GM19023 (cell line): ENCODE results near the gene NRF1.
"Not testable (repeated sequence)": the region's sequence is repeated elsewhere in the genome, so short reads cannot be mapped to it uniquely, and the experiment has no call there.

Source experiments
- ATAC-seq: cut with Tn5 transposase; IDR thresholded peaks from one replicate; pipeline ENCODE4 v1.9.1; 2021; ENCODE audit warnings: mild to moderate bottlenecking, moderate library complexity; ENCODE audit not compliant: unreplicated experiment

The NRF1 gene

DNA sequence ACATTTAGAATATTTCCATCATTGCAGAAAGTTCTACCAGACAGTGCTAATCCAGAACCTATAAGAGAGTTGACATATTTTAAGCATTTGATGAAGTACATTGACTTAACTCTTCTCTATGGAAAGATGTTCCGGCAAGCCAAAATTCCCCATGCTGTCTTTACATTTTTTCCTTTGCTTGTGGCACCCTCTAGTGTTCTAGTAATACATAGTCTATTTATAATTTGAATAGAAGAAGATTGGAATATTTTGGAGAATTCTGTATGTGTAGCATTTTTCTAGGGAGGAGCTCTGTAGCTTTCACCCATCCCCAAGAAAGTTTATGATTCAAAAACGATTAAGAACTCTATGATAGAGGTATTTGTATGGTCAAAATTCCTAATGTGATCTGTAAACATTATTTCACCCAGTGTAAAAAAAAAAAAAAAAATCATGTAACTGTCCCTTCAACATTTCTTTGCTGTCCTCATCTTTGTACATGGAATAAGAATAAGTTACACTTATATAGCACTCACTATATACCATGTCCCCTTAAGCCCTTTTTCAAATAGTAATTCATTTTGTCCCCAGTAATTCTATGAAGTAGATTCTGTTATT, 33.2 kb downstream of the NRF1 start:
- no peak for ATAC-seq

DNA sequence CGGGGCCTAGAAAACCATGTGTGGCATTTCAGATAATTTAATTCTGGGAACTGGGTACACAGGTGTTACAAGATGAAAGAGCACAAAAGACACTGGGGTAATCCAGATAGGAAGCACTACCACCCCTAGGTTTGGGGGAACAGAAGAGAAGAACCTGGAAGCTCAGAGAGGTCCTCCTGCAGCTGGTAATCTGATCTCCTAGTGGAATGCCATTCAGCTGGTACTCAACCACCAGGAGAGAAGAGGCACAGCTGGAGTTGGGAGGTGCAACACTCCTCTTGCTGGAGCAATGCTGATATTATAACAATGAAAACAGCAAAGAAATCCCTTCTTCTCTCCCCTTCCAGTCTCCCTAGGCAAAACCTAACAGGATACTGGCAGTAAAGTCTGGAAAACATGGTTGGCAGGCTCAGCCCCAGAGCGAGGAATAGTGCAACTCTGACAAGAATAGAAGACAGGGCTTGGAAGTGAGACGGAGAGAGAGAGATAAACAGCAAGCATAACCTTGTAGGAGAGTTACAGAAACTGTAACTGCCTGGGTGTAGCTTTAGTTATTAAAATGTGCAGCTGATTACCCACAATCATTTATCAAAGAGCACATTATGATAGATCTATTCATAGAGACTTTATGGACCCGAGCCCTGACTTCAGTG, 35.0 kb downstream of the NRF1 start:
- ATAC-seq, result no peak

DNA sequence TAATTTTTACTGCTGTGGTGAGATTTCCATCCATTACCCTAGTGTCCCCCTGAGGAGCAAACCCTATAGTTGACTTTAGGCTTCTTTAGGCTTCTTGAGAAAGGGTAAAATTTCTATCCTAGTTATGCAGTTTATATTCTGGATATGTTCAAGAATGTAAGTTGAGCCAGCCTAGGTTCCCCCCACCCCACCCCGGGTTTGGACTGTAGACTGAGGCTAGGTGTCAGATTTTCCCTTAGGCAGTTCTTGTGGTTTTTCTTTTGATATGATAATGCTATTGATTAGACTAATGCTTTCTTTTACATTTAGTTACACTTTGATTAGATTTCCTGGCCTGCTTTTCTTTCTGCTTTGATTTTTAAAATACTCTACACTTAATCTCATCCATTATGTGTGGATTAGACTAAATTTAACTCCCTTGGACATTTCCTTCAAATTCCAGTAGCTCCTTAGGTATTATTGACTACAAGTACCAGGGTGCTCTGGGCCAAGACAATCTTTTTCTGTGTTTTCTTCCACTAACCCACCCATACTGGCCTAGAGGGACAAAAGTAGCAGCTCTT, 37.7 kb downstream of the NRF1 start:
- no peak for ATAC-seq

GRCh38 chr7:129650056-129650758, 38.7 kb downstream of the NRF1 start:
- no peak for ATAC-seq

DNA sequence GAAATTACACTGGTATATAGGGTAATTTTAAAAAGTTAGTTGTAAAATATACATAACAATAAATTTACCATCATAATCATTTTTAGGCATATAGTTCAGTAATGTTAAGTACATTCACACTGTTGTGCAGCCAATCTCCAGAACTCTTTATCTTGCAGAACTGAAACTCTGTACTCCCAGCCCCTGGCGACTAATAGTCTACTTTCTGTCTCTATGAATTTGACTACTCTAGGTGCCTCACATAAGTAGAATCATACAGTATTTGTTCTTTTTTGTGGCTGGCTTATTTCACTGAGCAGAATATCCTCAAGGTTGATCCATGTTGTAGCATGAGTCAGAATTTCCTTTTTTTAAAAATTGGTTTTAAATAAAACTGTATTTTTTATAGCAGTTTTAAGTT, 41.4 kb downstream of the NRF1 start:
- no peak for ATAC-seq

DNA sequence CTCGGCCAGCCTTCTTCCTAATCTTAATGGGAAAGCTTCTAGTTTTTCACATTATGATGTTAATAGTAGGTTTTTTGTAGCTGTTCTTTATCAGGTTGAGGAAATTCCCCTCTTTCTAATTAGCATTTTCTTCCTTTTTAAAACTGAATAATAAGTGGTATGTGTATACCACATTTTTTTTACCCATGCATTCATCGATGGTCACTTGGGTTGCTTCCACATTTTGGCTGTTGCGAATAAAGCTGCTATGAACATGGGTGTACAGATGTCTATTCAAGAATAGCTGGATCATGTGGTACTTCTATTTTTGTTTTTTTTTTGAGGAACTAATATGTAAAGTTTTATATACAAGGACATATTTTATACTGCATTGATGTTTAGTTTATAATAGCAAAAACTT, 44.3 kb downstream of the NRF1 start:
- no peak for ATAC-seq

DNA sequence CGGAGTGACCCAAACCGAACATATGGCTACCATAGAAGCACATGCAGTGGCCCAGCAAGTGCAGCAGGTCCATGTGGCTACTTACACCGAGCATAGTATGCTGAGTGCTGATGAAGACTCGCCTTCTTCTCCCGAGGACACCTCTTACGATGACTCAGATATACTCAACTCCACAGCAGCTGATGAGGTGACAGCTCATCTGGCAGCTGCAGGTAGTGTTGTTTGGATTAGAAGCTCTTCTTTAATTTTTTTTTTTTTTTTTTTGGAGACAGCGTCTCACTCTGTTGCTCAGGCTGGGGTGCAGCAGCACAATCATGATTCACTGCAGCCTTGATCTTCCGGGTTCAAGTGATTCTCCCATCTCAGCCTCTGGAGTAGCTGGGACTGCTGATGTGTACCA, 45.8 kb downstream of the NRF1 start:
- ATAC-seq, result no peak

DNA sequence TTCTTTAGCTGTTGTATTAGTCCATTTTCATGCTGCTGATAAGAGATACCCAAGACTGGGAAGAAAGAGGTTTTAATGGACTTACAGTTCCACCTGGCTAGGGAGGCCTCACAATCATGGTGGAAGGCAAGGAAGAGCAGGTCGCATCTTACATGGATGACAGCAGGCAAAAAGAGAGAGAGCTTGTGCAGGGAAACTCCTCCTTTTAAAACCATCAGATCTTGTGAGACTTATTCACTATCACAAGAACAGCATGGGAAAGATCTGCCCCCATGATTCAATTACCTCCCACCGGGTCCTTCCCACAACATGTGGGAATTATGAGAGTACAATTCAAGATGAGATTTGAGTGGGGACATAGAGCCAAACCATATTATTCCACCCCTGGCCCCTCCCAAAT, 48.4 kb downstream of the NRF1 start:
- ATAC-seq, result not testable (repeated sequence)

GRCh38 chr7:129661645-129662182, 50.2 kb downstream of the NRF1 start:
- no peak for ATAC-seq

DNA sequence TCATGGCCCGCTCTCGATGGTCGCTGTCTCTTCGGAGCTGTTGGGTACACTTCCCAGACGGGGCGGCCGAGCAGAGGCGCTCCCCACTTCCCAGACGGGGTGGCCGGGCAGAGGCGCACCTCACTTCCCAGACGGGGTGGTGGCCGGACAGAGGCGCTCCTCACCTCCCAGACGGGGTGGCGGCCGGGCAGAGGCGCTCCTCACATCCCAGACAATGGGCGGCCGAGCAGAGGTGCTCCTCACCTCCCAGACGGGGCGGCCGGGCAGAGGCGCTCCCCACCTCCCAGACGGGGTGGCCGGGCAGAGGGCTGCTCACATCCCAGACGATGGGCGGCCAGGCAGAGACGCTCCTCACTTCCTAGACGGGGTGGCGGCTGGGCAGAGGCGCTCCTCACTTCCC, 51.7 kb downstream of the NRF1 start:
- not testable (repeated sequence) for ATAC-seq

DNA sequence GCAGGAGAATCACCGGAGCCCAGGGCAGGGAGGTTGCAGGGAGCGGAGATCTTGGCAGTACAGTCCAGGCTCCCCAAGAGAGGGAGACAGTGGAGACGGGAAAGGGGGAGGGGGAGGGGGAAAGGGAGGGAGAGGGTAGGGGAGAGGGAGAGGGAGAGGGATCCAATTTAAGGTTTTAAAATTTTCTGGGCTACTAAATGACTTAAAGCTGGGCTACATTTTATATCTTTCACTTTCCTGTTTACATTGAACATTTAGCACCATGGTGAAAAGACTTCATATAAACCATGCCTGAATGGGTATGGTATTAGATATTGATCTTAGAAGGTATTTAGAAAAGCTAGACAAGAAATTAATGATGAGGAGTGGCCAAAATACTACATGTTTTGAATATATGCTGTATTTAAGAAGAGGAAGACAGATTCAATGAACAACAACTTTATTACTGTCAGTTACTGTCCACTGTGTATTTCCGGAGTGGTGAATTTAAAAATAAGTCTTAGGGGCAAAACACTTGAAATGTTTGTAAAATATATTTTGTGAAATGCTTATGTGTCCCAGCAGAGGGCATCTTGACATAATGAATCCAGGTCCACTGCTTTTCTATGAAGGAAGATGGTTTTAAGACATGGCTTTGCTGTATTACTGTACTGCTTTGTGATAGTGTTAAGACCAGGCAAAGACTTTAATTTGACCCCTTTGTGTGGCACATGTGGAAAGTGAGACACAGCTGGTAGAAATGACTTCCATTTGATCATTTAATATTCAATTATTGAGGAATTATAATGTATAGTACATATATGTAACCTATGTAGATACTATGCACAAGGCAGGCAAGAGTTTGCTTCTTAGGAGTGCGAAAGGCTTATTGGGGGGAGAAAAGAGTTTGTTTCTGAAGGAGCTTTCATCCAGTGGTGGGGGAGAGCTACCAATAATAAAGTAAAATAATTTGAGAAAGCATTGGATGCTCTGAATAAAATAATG, 52.8 kb downstream of the NRF1 start:
- ATAC-seq, result no peak

- no peak for ATAC-seq
These were observed 53.5 kb downstream of the NRF1 start for GRCh38 chr7:129665013-129665401.

DNA sequence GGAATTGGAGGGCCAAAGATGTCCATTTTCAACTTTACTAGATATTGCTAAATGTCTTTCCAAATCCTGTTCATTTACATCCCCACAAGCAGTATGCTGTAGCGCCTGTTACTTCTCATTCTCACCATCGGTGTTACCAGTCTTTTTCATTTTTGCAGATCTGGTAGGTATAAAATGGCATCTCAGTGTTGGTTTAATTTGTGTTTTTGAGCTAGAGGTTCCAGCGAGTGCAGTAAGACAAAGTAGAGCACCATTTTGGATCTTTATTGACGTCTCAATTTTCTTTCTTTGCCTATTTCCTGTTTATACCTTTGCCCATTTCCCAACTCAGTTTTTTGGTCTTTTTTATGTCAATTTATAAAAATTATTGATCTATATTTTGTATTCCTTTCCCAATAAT, 55.6 kb downstream of the NRF1 start:
- no peak for ATAC-seq

DNA sequence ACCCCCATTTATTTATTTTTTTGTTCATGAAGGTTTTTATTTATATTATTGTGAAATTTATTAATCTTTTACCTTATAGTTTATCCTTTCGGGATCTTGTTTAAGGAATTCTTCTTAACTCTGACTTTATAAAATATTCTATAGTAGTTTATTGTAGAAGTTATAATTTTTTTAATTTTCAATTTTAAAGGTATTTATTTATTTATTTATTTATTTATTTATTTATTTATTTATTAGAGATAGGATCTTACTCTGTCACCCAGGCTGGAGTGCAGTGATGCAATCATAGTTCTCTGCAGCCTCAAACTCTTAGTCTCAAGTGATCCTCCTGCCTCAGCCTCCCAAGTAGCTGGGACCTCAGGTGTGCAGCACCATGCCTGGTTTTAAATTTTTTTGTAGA, 56.0 kb downstream of the NRF1 start:
- ATAC-seq, result no peak

DNA sequence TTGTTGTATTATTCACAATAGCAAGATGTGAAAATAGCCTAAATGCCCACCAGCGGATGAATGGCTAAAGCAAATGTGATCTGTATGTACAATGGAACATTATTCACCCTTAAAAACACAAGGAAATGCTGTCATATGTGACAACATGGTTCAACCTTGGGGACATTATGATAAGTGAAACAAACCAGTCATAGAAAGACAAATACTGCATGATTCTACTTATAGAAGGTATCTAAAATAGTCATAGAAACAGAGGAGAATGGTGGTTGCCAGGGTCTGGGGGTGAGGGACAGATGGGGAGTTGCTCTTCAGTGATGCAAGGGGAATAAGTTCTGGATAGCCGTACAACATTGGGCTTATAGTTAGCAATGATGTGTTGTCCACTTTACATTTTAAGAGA, 58.4 kb downstream of the NRF1 start:
- no peak for ATAC-seq

- ATAC-seq, result no peak
These were observed 59.1 kb downstream of the NRF1 start for GRCh38 chr7:129670656-129671055.

GRCh38 chr7:129671266-129671665, 59.7 kb downstream of the NRF1 start:
- ATAC-seq, result no peak

GRCh38 chr7:129674475-129674874, 63.0 kb downstream of the NRF1 start:
- not testable (repeated sequence) for ATAC-seq

- ATAC-seq, result no peak
These were observed 64.0 kb downstream of the NRF1 start for GRCh38 chr7:129675521-129675920.

DNA sequence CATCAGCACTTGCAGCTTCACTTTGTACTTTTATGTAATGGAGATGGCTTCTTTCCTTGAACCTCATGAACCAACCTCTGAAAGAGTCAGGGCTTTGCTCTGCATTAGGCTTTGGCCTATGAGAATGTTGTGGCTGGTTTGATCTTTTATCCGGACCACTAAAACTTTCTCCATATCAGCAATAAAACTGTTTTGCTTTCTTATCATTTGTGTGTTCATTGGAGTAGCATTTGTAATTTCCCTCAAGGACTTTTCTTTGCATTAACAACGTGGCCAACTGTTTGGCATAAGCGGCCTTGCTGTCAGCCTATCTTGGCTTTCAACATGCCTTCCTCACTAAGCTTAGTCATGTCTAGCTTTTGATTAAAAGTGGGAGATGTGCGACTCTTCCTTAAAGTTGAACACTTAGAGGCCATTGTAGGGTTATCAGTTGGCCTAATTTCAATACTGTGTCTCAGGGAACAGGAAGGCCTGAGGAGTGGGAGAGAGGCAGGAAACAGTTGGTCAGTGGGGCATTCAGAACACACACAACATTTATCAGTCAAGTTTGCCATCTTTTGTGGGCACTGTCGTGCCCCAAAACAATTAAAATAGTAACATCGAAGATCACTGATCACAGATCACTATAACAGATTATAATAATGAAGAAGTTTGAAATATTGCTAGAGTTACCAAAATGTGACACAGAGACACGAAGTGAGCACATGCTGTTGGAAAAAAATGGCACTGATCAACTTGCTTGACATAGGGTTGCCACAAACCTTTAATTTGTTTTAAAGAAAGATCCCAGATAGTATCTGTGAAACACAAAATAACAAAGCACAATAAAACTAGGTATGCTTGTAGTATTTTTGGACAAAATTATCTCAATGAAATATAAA, 64.7 kb downstream of the NRF1 start:
- ATAC-seq, result no peak
